ENCODE results near the gene NOL11.

Gene NOL11

GRCh38 chr17:67772679-67773078, 54.9 kb downstream of the NOL11 start:
- no peak for DNase-seq (ENCODE audit: low read depth)
- H3K4me3 ChIP-seq (ENCODE audit: low read length) = no peak overlapping the region
- TF ChIP-seq CTCF (conservative IDR thresholded peaks at IDR 0.05; ENCODE audit: low read depth, low read length) = no peak

- no peak for TF ChIP-seq CTCF (conservative IDR thresholded peaks at IDR 0.05; ENCODE audit: low read depth, low read length)
- H3K4me3 ChIP-seq (ENCODE audit: low read length) = no peak overlapping the region
- no peak for DNase-seq (ENCODE audit: low read depth)
Observed at GRCh38 chr17:67773246-67773645, 55.5 kb downstream of the NOL11 start.

- TF ChIP-seq CTCF (conservative IDR thresholded peaks at IDR 0.05; ENCODE audit: low read depth, low read length) = peak; percentile 68
- no peak overlapping the region for H3K4me3 ChIP-seq (ENCODE audit: low read length)
- DNase-seq (ENCODE audit: low read depth) = peak; percentile 20
Observed at GRCh38 chr17:67779098-67779672, 61.4 kb downstream of the NOL11 start.

GRCh38 chr17:67784364-67785121, 66.8 kb downstream of the NOL11 start:
- no peak overlapping the region for H3K4me3 ChIP-seq (ENCODE audit: low read length)
- no peak for TF ChIP-seq CTCF (conservative IDR thresholded peaks at IDR 0.05; ENCODE audit: low read depth, low read length)
- no peak for DNase-seq (ENCODE audit: low read depth)

- H3K4me3 ChIP-seq (ENCODE audit: low read length) = no peak overlapping the region
- DNase-seq (ENCODE audit: low read depth) = no peak
- TF ChIP-seq CTCF (conservative IDR thresholded peaks at IDR 0.05; ENCODE audit: low read depth, low read length) = no peak
Observed at GRCh38 chr17:67785122-67785477, 67.4 kb downstream of the NOL11 start.

GRCh38 chr17:67785504-67785903, 67.8 kb downstream of the NOL11 start:
- H3K4me3 ChIP-seq (ENCODE audit: low read length) = no peak overlapping the region
- TF ChIP-seq CTCF (conservative IDR thresholded peaks at IDR 0.05; ENCODE audit: low read depth, low read length) = no peak
- DNase-seq (ENCODE audit: low read depth) = no peak
